K562 (cell line): ENCODE measurements around the gene ATAD3B. TPM values are rescaled to one million over a fixed set of nuclear protein-coding genes. Genes with fewer than 3 reads are reported as not detected.
A peak's percentile ranks its signal among the peaks of the same experiment; 100 is the strongest.

Source experiments
- ATAC-seq: fragments of 200-7000 bp; cut with Tn5 transposase; 3 replicates; pipeline ENCODE4 v1.9.1; 2020; ENCODE audit warnings: moderate library complexity
- BruUV-seq: library from RNA; stranded (reverse); fragments of 400-500 nt; replicated peaks from 2 replicates; lab custom pipeline; 2021; lab: Mats Ljungman, UMichigan
- CTCF ChIA-PET: fragments of 300-600 bp; formaldehyde crosslinking; extraction: SDS; loops from one replicate; lab custom pipeline; 2021; ENCODE audit warnings: low intra/inter-chr PET ratio; lab: Yijun Ruan, JAX
- POLR2A ChIA-PET: fragments of 300-600, 350-650 bp; sonication (Branson Sonifier 250); formaldehyde crosslinking; extraction: SDS; loops from one replicate; lab custom pipeline; 2021; ENCODE audit warnings: antibody characterized with exemption, inconsistent platforms; lab: Yijun Ruan, JAX
- DNase-seq, 4 experiments: peaks; one replicate each; pipeline versions ENCODE4 v3.0.0 to v3.0.0-alpha.2; 2011 to 2018; ENCODE audit warnings: low spot score in 3 of 4, mixed read lengths in 3 of 4; ENCODE audit errors: extremely low read depth in 1 of 4
- FAIRE-seq: peaks from 2 replicates; lab custom pipeline; 2011; peaks lifted over from hg19 to GRCh38; lab: Jason Lieb, UNC
- H2AFZ ChIP-seq: 2 replicates; pipeline ENCODE4 v1.6.0; 2011; ENCODE audit warnings: low read depth, low read length, control low read depth, inconsistent platforms
- H3K27ac ChIP-seq: fragments of 200-600 bp; 3 replicates; pipeline ENCODE4 v1.8.0; 2011; ENCODE audit warnings: low read depth, mild to moderate bottlenecking, control low read depth, inconsistent platforms, low read length, moderate library complexity, mixed read lengths; ENCODE audit errors: extremely low read depth
- H3K27me3 ChIP-seq, 2 experiments: fragments of 300-600 bp in 1 of 2; 2 replicates in 1 of 2; 3 replicates in 1 of 2; pipeline versions ENCODE4 v1.6.0 to v1.8.0; 2011; ENCODE audit warnings: inconsistent platforms in 2 of 2, low read length in 2 of 2, mild to moderate bottlenecking in 1 of 2, mixed read lengths in 1 of 2, moderate library complexity in 1 of 2; ENCODE audit not compliant: control insufficient read depth in 2 of 2, insufficient read depth in 2 of 2
- H3K36me3 ChIP-seq: fragments of 300-600 bp; 3 replicates; pipeline ENCODE4 v1.8.0; 2011; ENCODE audit warnings: mild to moderate bottlenecking, low read length, inconsistent platforms; ENCODE audit not compliant: control insufficient read depth, insufficient read depth
- H3K4me1 ChIP-seq, 2 experiments: fragments of 200-600 bp in 1 of 2; replicated peaks in 1 of 2; 2 replicates in 1 of 2; 3 replicates in 1 of 2; pipeline versions ENCODE4 v1.5.1 to v1.8.0; 2011; ENCODE audit warnings: inconsistent platforms in 2 of 2, low read length in 2 of 2, mild to moderate bottlenecking in 1 of 2, mixed read lengths in 1 of 2, moderate library complexity in 1 of 2; ENCODE audit not compliant: control insufficient read depth in 2 of 2, insufficient read depth in 2 of 2
- H3K4me2 ChIP-seq: 2 replicates; pipeline ENCODE4 v1.6.1; 2011; ENCODE audit warnings: low read length, control low read depth, inconsistent platforms, mixed read lengths; ENCODE audit not compliant: insufficient read depth
- H3K4me3 ChIP-seq: fragments of 200-600 bp; sonication (generic), shearing (Covaris generic); 2 replicates; pipeline ENCODE4 v1.5.1; 2016; ENCODE audit warnings: control low read depth, inconsistent platforms
- H3K79me2 ChIP-seq: fragments of 200-600 bp; 3 replicates; pipeline ENCODE4 v1.8.0; 2011; ENCODE audit warnings: low read length, inconsistent platforms; ENCODE audit not compliant: control insufficient read depth, insufficient read depth
- H3K9ac ChIP-seq, 2 experiments: 2 replicates each; pipeline versions ENCODE4 v1.6.0 to v1.6.1; 2011; ENCODE audit warnings: low read depth in 2 of 2, low read length in 2 of 2, control low read depth in 1 of 2, inconsistent platforms in 1 of 2, mild to moderate bottlenecking in 1 of 2, mixed read lengths in 1 of 2; ENCODE audit not compliant: insufficient read depth in 1 of 2
- H3K9me1 ChIP-seq: one replicate; pipeline ENCODE4 v1.6.0; 2011; ENCODE audit warnings: inconsistent platforms, mild to moderate bottlenecking, low read length, moderate library complexity; ENCODE audit not compliant: control insufficient read depth, insufficient read depth
- H3K9me3 ChIP-seq: replicated peaks from 2 replicates; pipeline ENCODE4 v1.5.1; 2011; ENCODE audit warnings: low read depth, low read length, inconsistent platforms; ENCODE audit not compliant: control insufficient read depth, insufficient read depth
- H4K20me1 ChIP-seq: replicated peaks from 2 replicates; pipeline ENCODE4 v1.6.1; 2011; ENCODE audit warnings: low read length, inconsistent platforms, mixed read lengths; ENCODE audit not compliant: control insufficient read depth, insufficient read depth
- CTBP1 ChIP-seq: fragments of 450-650 bp; IDR thresholded peaks from 2 replicates; pipeline ENCODE4 v1.6.1; 2016; ENCODE audit warnings: borderline replicate concordance
- GATAD2A ChIP-seq: fragments of 450-650 bp; IDR thresholded peaks from 2 replicates; pipeline ENCODE4 v1.6.1; 2017
- JUND ChIP-seq, 2 experiments: IDR thresholded peaks; 2 replicates in 1 of 2; 3 replicates in 1 of 2; pipeline ENCODE4 v1.6.1; 2011; ENCODE audit warnings: borderline replicate concordance in 2 of 2, low read depth in 2 of 2, low read length in 2 of 2, improper control_type of control experiment in 1 of 2, missing biosample characterization in 1 of 2, missing genetic modification characterization in 1 of 2, missing genetic modification reagents in 1 of 2
- MAX ChIP-seq: sonication (generic); formaldehyde crosslinking; IDR thresholded peaks from 2 replicates; pipeline ENCODE4 v1.9.0; 2022; ENCODE audit warnings: mild to moderate bottlenecking, missing genetic modification reagents
- NFIC ChIP-seq: fragments of 450-650 bp; IDR thresholded peaks from 2 replicates; pipeline ENCODE4 v1.6.1; 2017; ENCODE audit warnings: mild to moderate bottlenecking, inconsistent platforms
- NFIX ChIP-seq: fragments of 250-450 bp; sonication (Bioruptor Pico); IDR thresholded peaks from 2 replicates; pipeline ENCODE4 v1.4.0; 2020; ENCODE audit warnings: low read depth, mild to moderate bottlenecking, moderate library complexity
- POLR2G ChIP-seq: fragments of 200-400 bp; formaldehyde crosslinking; IDR thresholded peaks from 2 replicates; pipeline ENCODE4 v1.6.1; 2017; ENCODE audit warnings: low read depth, mild to moderate bottlenecking, antibody characterized with exemption, low read length, moderate library complexity
- WGBS: fragments of 100-300 bp; shearing (Covaris generic); methylation state at CpG from one replicate; pipeline ENCODE4 v1.1.6; 2016; ENCODE audit warnings: low coverage, mixed read lengths; ENCODE audit not compliant: insufficient coverage; ENCODE audit errors: missing lambda C conversion rate; 5-methylcytosine and 5-hydroxymethylcytosine counted together
- in situ Hi-C: fragments of 300-500 bp; cut with MboI; formaldehyde crosslinking; loops from 4 replicates; pipeline ENCODE4 v1.15.0; 2018; ENCODE audit warnings: inconsistent platforms, mixed read lengths
- intact Hi-C: fragments of 100-400 bp; cut with micrococcal nuclease; formaldehyde crosslinking; loops from 2 replicates; pipeline ENCODE4 v1.14.2; 2022
- polyA plus RNA-seq, 8 experiments: library from polyadenylated mRNA; depleted of rRNA in 4 of 8; stranded (reverse) in 5 of 8; unstranded in 3 of 8; fragments of >200 nt; fragmentation: Nextera tagmentation in 2 of 8; fragmentation: Illumina TruSeq in 1 of 8; extraction: Ambion mirVana in 2 of 8; extraction: Trizol in 1 of 8; gene quantifications; 2 replicates each; pipeline versions ENCODE4 v1.2.1 to v1.2.3, GENCODE V29; 2011 to 2014; ENCODE audit warnings: inconsistent platforms in 1 of 8, missing spikeins in 1 of 8
- total RNA-seq, 7 experiments: library from RNA; depleted of rRNA in 6 of 7; stranded (reverse); fragments of >200 nt in 6 of 7; fragmentation: Illumina TruSeq in 2 of 7; extraction: Trizol in 2 of 7; gene quantifications; 2 replicates each; pipeline versions ENCODE4 v1.2.1 to v1.2.3, GENCODE V29; 2011 to 2021; ENCODE audit warnings: low replicate concordance in 1 of 7
- TF ChIP-seq, protein P1 (sequence below): fragments of 450-650 bp; IDR thresholded peaks from 2 replicates; pipeline ENCODE4 v1.6.1; 2016
- TF ChIP-seq, protein P2 (sequence below): fragments of 450-650 bp; IDR thresholded peaks from 2 replicates; pipeline ENCODE4 v1.6.1; 2016; ENCODE audit warnings: missing biosample characterization, missing genetic modification characterization

The ATAD3B gene
- total and polyA plus RNA-seq, 9 of the 15 experiments (the other 6 are each of a cell fraction or from before 2014, with no cell fraction given) = 0.07 to 113 (median 27.7) TPM

DNA sequence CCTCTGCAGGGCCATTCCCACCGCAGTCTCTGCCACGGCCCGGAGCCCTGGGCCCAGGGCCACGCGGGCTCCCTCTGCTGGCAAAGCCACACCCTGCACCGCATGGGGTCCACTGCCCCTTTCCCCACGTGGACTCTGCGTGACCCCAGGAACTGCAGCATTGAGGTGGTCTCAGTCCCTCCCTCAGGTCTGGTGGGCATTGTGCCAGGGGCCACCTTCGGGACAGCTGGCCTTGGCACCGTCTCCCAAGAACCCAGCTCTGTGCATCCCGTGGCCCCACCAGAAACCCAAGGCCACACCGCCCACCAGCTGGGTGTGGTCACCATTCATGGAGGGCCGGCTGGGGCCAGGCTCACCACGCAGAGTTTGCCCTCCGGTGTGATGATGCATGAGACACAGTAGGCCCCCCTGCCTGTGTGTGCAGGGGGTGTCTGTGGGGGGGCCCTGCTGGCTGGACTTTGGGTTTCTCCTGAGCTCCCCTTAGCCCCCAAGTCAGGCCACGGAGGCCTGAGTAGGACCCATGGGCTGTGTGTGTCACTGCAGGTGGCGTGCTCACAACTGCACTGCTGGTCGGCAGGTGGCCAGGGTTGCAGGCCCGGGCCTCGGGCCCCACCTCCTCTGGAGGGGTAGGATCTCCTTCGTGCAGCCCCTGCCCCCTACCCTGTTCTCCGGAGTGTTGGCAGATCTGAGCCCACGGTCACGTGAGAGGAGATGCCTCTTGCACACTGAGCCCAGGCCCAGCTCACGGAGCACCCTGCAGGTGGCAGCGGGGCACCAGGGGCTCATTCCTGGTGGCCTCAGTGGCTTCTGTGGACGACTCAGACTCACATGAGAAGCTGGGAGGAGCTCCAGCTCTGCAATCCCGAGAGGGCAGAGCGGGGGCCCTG lies 30.3 kb upstream of the ATAD3B start (continued):
- TF ChIP-seq JUND (IDR thresholded peaks at IDR 0.05; ENCODE audit: borderline replicate concordance, low read depth, low read length) (peak; percentile 34; the same call in 1 of the 2 replicates), JUND (tag; IDR thresholded peaks at IDR 0.05; ENCODE audit: borderline replicate concordance, low read depth, low read length) (no peak), MAX (CRISPR knock-in tag) (peak; percentile 99), CTBP1 (peak; percentile 70; the same call in 1 of the 2 replicates)
- TF ChIP-seq, protein P1, sequence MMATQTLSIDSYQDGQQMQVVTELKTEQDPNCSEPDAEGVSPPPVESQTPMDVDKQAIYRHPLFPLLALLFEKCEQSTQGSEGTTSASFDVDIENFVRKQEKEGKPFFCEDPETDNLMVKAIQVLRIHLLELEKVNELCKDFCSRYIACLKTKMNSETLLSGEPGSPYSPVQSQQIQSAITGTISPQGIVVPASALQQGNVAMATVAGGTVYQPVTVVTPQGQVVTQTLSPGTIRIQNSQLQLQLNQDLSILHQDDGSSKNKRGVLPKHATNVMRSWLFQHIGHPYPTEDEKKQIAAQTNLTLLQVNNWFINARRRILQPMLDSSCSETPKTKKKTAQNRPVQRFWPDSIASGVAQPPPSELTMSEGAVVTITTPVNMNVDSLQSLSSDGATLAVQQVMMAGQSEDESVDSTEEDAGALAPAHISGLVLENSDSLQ = no peak

- WGBS = 70% methylated on average over 32 of the region's 32 CpGs
- Histone ChIP-seq H3K27ac (no peak overlapping the region), H3K79me2 (no peaks in the 10 kb centered on the region), H3K27me3 (no peaks in the 10 kb centered on the region), H3K4me1 (peaks cover 7 to 60% of the 10 kb centered on the region in 2 experiments; a peak in 4 of 5 replicates), H4K20me1 (no peaks in the 10 kb centered on the region), H3K9me3 (no peaks in the 10 kb centered on the region), H3K36me3 (no peaks in the 10 kb centered on the region), H2AFZ (no peak overlapping the region), H3K9me1 (no peaks in the 10 kb centered on the region), H3K4me2 (no peak overlapping the region), H3K4me3 (no peak overlapping the region), H3K9ac (peak overlapping the region in 1 of 2 experiments; percentile 6; a peak in 1 of 4 replicates)
- DNase-seq (no peak), FAIRE-seq (no peak), ATAC-seq (no peak)
- CTCF ChIA-PET = no interaction called here
- intact Hi-C loops (no loop called here), in situ Hi-C loops (no loop called here)
- TF ChIP-seq, protein P2, sequence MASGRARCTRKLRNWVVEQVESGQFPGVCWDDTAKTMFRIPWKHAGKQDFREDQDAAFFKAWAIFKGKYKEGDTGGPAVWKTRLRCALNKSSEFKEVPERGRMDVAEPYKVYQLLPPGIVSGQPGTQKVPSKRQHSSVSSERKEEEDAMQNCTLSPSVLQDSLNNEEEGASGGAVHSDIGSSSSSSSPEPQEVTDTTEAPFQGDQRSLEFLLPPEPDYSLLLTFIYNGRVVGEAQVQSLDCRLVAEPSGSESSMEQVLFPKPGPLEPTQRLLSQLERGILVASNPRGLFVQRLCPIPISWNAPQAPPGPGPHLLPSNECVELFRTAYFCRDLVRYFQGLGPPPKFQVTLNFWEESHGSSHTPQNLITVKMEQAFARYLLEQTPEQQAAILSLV = no peak
- TF ChIP-seq GATAD2A (no peak), NFIC (peak; percentile 89), NFIX (CRISPR knock-in tag) (0 out of 2 replicates have a peak, but pooled peaks have one; percentile 2), POLR2G (0 out of 2 replicates have a peak, but pooled peaks have one; percentile 17)
- POLR2A ChIA-PET = interaction anchor here (0.5 to 2.0 kb wide), 2 partner anchors 20 to 129 kb away, joined by 3 to 5 read pairs; no protein-coding TSS in a partner anchor
- no TSS peak for BruUV-seq
Observed at GRCh38 chr1:1442069-1442770, 29.3 kb upstream of the ATAD3B start.
